K562 (cell line): ENCODE data around the gene EPX. TPM values are rescaled to one million over a fixed set of nuclear protein-coding genes. Genes with fewer than 3 reads are reported as not detected.
A peak's percentile ranks its signal among the peaks of the same experiment; 100 is the strongest.

Source experiments
- ATAC-seq: fragments of 200-7000 bp; cut with Tn5 transposase; 3 replicates; pipeline ENCODE4 v1.9.1; 2020; ENCODE audit warnings: moderate library complexity
- BruUV-seq: library from RNA; stranded (reverse); fragments of 400-500 nt; replicated peaks from 2 replicates; lab custom pipeline; 2021; lab: Mats Ljungman, UMichigan
- CTCF ChIA-PET: fragments of 300-600 bp; formaldehyde crosslinking; extraction: SDS; loops from one replicate; lab custom pipeline; 2021; ENCODE audit warnings: low intra/inter-chr PET ratio; lab: Yijun Ruan, JAX
- POLR2A ChIA-PET: fragments of 300-600, 350-650 bp; sonication (Branson Sonifier 250); formaldehyde crosslinking; extraction: SDS; loops from one replicate; lab custom pipeline; 2021; ENCODE audit warnings: antibody characterized with exemption, inconsistent platforms; lab: Yijun Ruan, JAX
- DNase-seq, 4 experiments: peaks; one replicate each; pipeline versions ENCODE4 v3.0.0 to v3.0.0-alpha.2; 2011 to 2018; ENCODE audit warnings: low spot score in 3 of 4, mixed read lengths in 3 of 4; ENCODE audit errors: extremely low read depth in 1 of 4
- FAIRE-seq: peaks from 2 replicates; lab custom pipeline; 2011; peaks lifted over from hg19 to GRCh38; lab: Jason Lieb, UNC
- H2AFZ ChIP-seq: 2 replicates; pipeline ENCODE4 v1.6.0; 2011; ENCODE audit warnings: low read depth, low read length, control low read depth, inconsistent platforms
- H3K27ac ChIP-seq: fragments of 200-600 bp; 3 replicates; pipeline ENCODE4 v1.8.0; 2011; ENCODE audit warnings: low read depth, mild to moderate bottlenecking, control low read depth, inconsistent platforms, low read length, moderate library complexity, mixed read lengths; ENCODE audit errors: extremely low read depth
- H3K27me3 ChIP-seq, 2 experiments: fragments of 300-600 bp in 1 of 2; 2 replicates in 1 of 2; 3 replicates in 1 of 2; pipeline versions ENCODE4 v1.6.0 to v1.8.0; 2011; ENCODE audit warnings: inconsistent platforms in 2 of 2, low read length in 2 of 2, mild to moderate bottlenecking in 1 of 2, mixed read lengths in 1 of 2, moderate library complexity in 1 of 2; ENCODE audit not compliant: control insufficient read depth in 2 of 2, insufficient read depth in 2 of 2
- H3K36me3 ChIP-seq: fragments of 300-600 bp; 3 replicates; pipeline ENCODE4 v1.8.0; 2011; ENCODE audit warnings: mild to moderate bottlenecking, low read length, inconsistent platforms; ENCODE audit not compliant: control insufficient read depth, insufficient read depth
- H3K4me1 ChIP-seq, 2 experiments: fragments of 200-600 bp in 1 of 2; replicated peaks in 1 of 2; 2 replicates in 1 of 2; 3 replicates in 1 of 2; pipeline versions ENCODE4 v1.5.1 to v1.8.0; 2011; ENCODE audit warnings: inconsistent platforms in 2 of 2, low read length in 2 of 2, mild to moderate bottlenecking in 1 of 2, mixed read lengths in 1 of 2, moderate library complexity in 1 of 2; ENCODE audit not compliant: control insufficient read depth in 2 of 2, insufficient read depth in 2 of 2
- H3K4me2 ChIP-seq: 2 replicates; pipeline ENCODE4 v1.6.1; 2011; ENCODE audit warnings: low read length, control low read depth, inconsistent platforms, mixed read lengths; ENCODE audit not compliant: insufficient read depth
- H3K4me3 ChIP-seq: fragments of 200-600 bp; sonication (generic), shearing (Covaris generic); 2 replicates; pipeline ENCODE4 v1.5.1; 2016; ENCODE audit warnings: control low read depth, inconsistent platforms
- H3K79me2 ChIP-seq: fragments of 200-600 bp; 3 replicates; pipeline ENCODE4 v1.8.0; 2011; ENCODE audit warnings: low read length, inconsistent platforms; ENCODE audit not compliant: control insufficient read depth, insufficient read depth
- H3K9ac ChIP-seq, 2 experiments: 2 replicates each; pipeline versions ENCODE4 v1.6.0 to v1.6.1; 2011; ENCODE audit warnings: low read depth in 2 of 2, low read length in 2 of 2, control low read depth in 1 of 2, inconsistent platforms in 1 of 2, mild to moderate bottlenecking in 1 of 2, mixed read lengths in 1 of 2; ENCODE audit not compliant: insufficient read depth in 1 of 2
- H3K9me1 ChIP-seq: one replicate; pipeline ENCODE4 v1.6.0; 2011; ENCODE audit warnings: inconsistent platforms, mild to moderate bottlenecking, low read length, moderate library complexity; ENCODE audit not compliant: control insufficient read depth, insufficient read depth
- H3K9me3 ChIP-seq: replicated peaks from 2 replicates; pipeline ENCODE4 v1.5.1; 2011; ENCODE audit warnings: low read depth, low read length, inconsistent platforms; ENCODE audit not compliant: control insufficient read depth, insufficient read depth
- H4K20me1 ChIP-seq: replicated peaks from 2 replicates; pipeline ENCODE4 v1.6.1; 2011; ENCODE audit warnings: low read length, inconsistent platforms, mixed read lengths; ENCODE audit not compliant: control insufficient read depth, insufficient read depth
- CBX8 ChIP-seq: fragments of 200-600 bp; sonication (generic); IDR thresholded peaks from 2 replicates; pipeline ENCODE4 v1.6.1; 2012; ENCODE audit warnings: borderline replicate concordance, mixed run types, low read depth, mild to moderate bottlenecking, moderate library complexity, mixed read lengths, low read length, control low read depth, inconsistent platforms; ENCODE audit not compliant: poor library complexity, severe bottlenecking; ENCODE audit errors: extremely low read depth
- CREM ChIP-seq: IDR thresholded peaks from 2 replicates; pipeline ENCODE4 v1.6.1; 2014; ENCODE audit warnings: antibody characterized with exemption, low read depth
- EP300 ChIP-seq: IDR thresholded peaks from 2 replicates; pipeline ENCODE4 v1.6.1; 2012; ENCODE audit warnings: low read length, improper control_type of control experiment
- FOXM1 ChIP-seq, 2 experiments: fragments of 450-650 bp in 1 of 2; sonication (generic) in 1 of 2; formaldehyde crosslinking in 1 of 2; IDR thresholded peaks; 2 replicates each; pipeline versions ENCODE4 v1.6.1 to v1.9.0; 2017 to 2022; ENCODE audit warnings: low read depth in 2 of 2, mild to moderate bottlenecking in 2 of 2, missing genetic modification reagents in 1 of 2, moderate library complexity in 1 of 2
- GABPA ChIP-seq: fragments of 200-800 bp; sonication (Bioruptor generic); conservative IDR thresholded peaks from 2 replicates; pipeline ENCODE4 v1.6.1; 2016; ENCODE audit warnings: low read depth, missing genetic modification characterization, missing compliant biosample characterization
- LARP7 ChIP-seq: fragments of 450-650 bp; IDR thresholded peaks from 2 replicates; pipeline ENCODE4 v1.6.1; 2016
- NFXL1 ChIP-seq: fragments of 450-650 bp; formaldehyde crosslinking; IDR thresholded peaks from 2 replicates; pipeline ENCODE4 v1.4.0; 2021; ENCODE audit warnings: mild to moderate bottlenecking
- PHF21A ChIP-seq: fragments of 450-650 bp; IDR thresholded peaks from 2 replicates; pipeline ENCODE4 v1.6.1; 2017; ENCODE audit warnings: low read depth, borderline replicate concordance
- SIN3B ChIP-seq: fragments of 450-650 bp; IDR thresholded peaks from 2 replicates; pipeline ENCODE4 v1.6.1; 2017; ENCODE audit warnings: low read depth, mild to moderate bottlenecking, moderate library complexity
- SP2 ChIP-seq: IDR thresholded peaks from 2 replicates; pipeline ENCODE4 v1.6.1; 2011; ENCODE audit warnings: mild to moderate bottlenecking, low read depth, low read length, moderate library complexity; ENCODE audit not compliant: poor library complexity, severe bottlenecking; ENCODE audit errors: extremely low read depth
- TAF15 ChIP-seq: fragments of 200-400 bp; formaldehyde crosslinking; IDR thresholded peaks from 2 replicates; pipeline ENCODE4 v1.6.1; 2017; ENCODE audit warnings: mild to moderate bottlenecking, low read depth, low read length, moderate library complexity
- TRIM24 ChIP-seq, 2 experiments: fragments of 450-650 bp; IDR thresholded peaks; 2 replicates each; pipeline ENCODE4 v1.6.1; 2016
- ZNF12 ChIP-seq: sonication (generic); formaldehyde crosslinking; IDR thresholded peaks from 2 replicates; pipeline ENCODE4 v1.4.0; 2020; ENCODE audit warnings: mild to moderate bottlenecking, missing genetic modification reagents
- ZNF23 ChIP-seq: fragments of 250-450 bp; sonication (Bioruptor Pico); IDR thresholded peaks from 2 replicates; pipeline ENCODE4 v1.4.0; 2020; ENCODE audit warnings: mild to moderate bottlenecking
- WGBS: fragments of 100-300 bp; shearing (Covaris generic); methylation state at CpG from one replicate; pipeline ENCODE4 v1.1.6; 2016; ENCODE audit warnings: low coverage, mixed read lengths; ENCODE audit not compliant: insufficient coverage; ENCODE audit errors: missing lambda C conversion rate; 5-methylcytosine and 5-hydroxymethylcytosine counted together
- in situ Hi-C: fragments of 300-500 bp; cut with MboI; formaldehyde crosslinking; loops from 4 replicates; pipeline ENCODE4 v1.15.0; 2018; ENCODE audit warnings: inconsistent platforms, mixed read lengths
- intact Hi-C: fragments of 100-400 bp; cut with micrococcal nuclease; formaldehyde crosslinking; loops from 2 replicates; pipeline ENCODE4 v1.14.2; 2022
- polyA plus RNA-seq, 8 experiments: library from polyadenylated mRNA; depleted of rRNA in 4 of 8; stranded (reverse) in 5 of 8; unstranded in 3 of 8; fragments of >200 nt; fragmentation: Nextera tagmentation in 2 of 8; fragmentation: Illumina TruSeq in 1 of 8; extraction: Ambion mirVana in 2 of 8; extraction: Trizol in 1 of 8; gene quantifications; 2 replicates each; pipeline versions ENCODE4 v1.2.1 to v1.2.3, GENCODE V29; 2011 to 2014; ENCODE audit warnings: inconsistent platforms in 1 of 8, missing spikeins in 1 of 8
- total RNA-seq, 7 experiments: library from RNA; depleted of rRNA in 6 of 7; stranded (reverse); fragments of >200 nt in 6 of 7; fragmentation: Illumina TruSeq in 2 of 7; extraction: Trizol in 2 of 7; gene quantifications; 2 replicates each; pipeline versions ENCODE4 v1.2.1 to v1.2.3, GENCODE V29; 2011 to 2021; ENCODE audit warnings: low replicate concordance in 1 of 7
- TF ChIP-seq, protein P1 (sequence below): fragments of 250-450 bp; sonication (Bioruptor Pico); IDR thresholded peaks from 2 replicates; pipeline ENCODE4 v1.5.0; 2020; ENCODE audit warnings: mild to moderate bottlenecking
- TF ChIP-seq, protein P2 (sequence below): fragments of 200-800 bp; sonication (Bioruptor generic); IDR thresholded peaks from 2 replicates; pipeline ENCODE4 v1.6.1; 2016; ENCODE audit warnings: missing genetic modification characterization, missing compliant biosample characterization

Gene EPX
- total and polyA plus RNA-seq, 9 of the 15 experiments (the other 6 are each of a cell fraction or from before 2014, with no cell fraction given): 0.07 to 0.33 (median 0.19) TPM; not detected in 3

DNA sequence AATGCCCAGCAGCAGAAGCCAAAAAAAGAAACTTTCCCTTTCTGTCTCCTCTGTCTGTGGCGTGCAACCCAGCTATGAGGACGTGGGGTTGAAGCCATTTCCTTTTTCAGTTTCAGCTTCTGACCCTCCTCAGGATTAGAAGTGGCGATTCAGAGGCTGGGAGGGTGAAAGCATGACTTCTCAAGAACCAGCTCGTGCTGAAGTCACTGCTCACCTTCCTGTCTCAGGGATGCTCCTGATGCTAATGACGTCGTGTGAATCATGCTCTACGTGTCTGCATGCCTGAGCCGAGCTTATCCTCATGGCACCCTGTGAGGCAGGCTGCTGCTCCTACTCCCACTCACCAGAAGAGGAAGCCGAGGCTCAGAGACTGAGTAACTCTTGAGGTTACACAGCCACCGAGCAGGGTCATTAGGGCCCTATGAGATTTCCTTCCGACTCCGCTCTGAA lies 40.2 kb downstream of the EPX start (continued):
- TF ChIP-seq CBX8 (no peak), SP2 (no peak), CREM (peak; percentile 95), EP300 (no peak), LARP7 (no peak), GABPA (tag) (0 out of 2 replicates have a peak, but pooled peaks have one; percentile 18), SIN3B (no peak)

DNA sequence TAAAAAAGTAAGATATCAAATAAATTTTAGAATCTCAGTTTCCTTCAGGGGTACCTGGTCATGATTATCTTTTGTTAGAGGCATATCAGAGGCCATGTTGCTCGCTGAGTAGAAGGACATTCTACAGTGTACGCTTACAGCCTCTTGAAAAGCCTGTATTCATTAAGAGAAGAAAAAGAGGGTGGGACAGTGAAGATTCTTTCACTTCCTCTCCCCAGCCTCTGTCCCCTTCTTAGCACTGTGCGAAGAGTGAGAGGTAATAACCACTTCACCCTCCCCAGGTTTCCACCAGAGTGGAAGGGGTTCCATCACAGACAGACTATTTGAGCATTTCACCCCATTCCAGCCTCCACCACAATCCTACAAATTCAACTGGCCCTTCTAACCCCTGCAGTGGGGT lies 41.0 kb downstream of the EPX start:
- in situ Hi-C loops (no loop called here), intact Hi-C loops (no loop called here)
- peaks cover 0 to 9% of the 10 kb centered on the region in 2 experiments; a peak in 2 of 5 replicates for H3K27me3 ChIP-seq
- H3K9ac ChIP-seq: no peak overlapping the region
- H3K27ac ChIP-seq: no peak overlapping the region
- DNase-seq (no peak), ATAC-seq (no peak), FAIRE-seq (no peak)
- no peaks in the 10 kb centered on the region for H3K9me3 ChIP-seq
- H4K20me1 ChIP-seq: no peaks in the 10 kb centered on the region
- 36% methylated on average over 3 of the region's 3 CpGs for WGBS
- no peaks in the 10 kb centered on the region for H3K79me2 ChIP-seq
- ChIA-PET CTCF (no interaction called here), POLR2A (no interaction called here)
- H3K4me1 ChIP-seq: peaks cover 0 to 14% of the 10 kb centered on the region in 2 experiments; a peak in 3 of 5 replicates
- H2AFZ ChIP-seq: no peak overlapping the region
- BruUV-seq: no TSS peak
- no peak overlapping the region for H3K4me3 ChIP-seq
- H3K9me1 ChIP-seq: no peaks in the 10 kb centered on the region
- H3K36me3 ChIP-seq: no peaks in the 10 kb centered on the region
- no peak overlapping the region for H3K4me2 ChIP-seq
- no peak for TF ChIP-seq TRIM24 (IDR thresholded peaks at IDR 0.05)
- no peak for TF ChIP-seq NFXL1 (CRISPR knock-in tag)
- TF ChIP-seq PHF21A: no peak
- TF ChIP-seq, protein P1, sequence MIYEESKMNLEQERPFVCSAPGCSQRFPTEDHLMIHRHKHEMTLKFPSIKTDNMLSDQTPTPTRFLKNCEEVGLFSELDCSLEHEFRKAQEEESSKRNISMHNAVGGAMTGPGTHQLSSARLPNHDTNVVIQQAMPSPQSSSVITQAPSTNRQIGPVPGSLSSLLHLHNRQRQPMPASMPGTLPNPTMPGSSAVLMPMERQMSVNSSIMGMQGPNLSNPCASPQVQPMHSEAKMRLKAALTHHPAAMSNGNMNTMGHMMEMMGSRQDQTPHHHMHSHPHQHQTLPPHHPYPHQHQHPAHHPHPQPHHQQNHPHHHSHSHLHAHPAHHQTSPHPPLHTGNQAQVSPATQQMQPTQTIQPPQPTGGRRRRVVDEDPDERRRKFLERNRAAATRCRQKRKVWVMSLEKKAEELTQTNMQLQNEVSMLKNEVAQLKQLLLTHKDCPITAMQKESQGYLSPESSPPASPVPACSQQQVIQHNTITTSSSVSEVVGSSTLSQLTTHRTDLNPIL (CRISPR knock-in tag): no peak
- TF ChIP-seq ZNF23 (CRISPR knock-in tag): no peak
- no peak for TF ChIP-seq ZNF12
- TF ChIP-seq, protein P2, sequence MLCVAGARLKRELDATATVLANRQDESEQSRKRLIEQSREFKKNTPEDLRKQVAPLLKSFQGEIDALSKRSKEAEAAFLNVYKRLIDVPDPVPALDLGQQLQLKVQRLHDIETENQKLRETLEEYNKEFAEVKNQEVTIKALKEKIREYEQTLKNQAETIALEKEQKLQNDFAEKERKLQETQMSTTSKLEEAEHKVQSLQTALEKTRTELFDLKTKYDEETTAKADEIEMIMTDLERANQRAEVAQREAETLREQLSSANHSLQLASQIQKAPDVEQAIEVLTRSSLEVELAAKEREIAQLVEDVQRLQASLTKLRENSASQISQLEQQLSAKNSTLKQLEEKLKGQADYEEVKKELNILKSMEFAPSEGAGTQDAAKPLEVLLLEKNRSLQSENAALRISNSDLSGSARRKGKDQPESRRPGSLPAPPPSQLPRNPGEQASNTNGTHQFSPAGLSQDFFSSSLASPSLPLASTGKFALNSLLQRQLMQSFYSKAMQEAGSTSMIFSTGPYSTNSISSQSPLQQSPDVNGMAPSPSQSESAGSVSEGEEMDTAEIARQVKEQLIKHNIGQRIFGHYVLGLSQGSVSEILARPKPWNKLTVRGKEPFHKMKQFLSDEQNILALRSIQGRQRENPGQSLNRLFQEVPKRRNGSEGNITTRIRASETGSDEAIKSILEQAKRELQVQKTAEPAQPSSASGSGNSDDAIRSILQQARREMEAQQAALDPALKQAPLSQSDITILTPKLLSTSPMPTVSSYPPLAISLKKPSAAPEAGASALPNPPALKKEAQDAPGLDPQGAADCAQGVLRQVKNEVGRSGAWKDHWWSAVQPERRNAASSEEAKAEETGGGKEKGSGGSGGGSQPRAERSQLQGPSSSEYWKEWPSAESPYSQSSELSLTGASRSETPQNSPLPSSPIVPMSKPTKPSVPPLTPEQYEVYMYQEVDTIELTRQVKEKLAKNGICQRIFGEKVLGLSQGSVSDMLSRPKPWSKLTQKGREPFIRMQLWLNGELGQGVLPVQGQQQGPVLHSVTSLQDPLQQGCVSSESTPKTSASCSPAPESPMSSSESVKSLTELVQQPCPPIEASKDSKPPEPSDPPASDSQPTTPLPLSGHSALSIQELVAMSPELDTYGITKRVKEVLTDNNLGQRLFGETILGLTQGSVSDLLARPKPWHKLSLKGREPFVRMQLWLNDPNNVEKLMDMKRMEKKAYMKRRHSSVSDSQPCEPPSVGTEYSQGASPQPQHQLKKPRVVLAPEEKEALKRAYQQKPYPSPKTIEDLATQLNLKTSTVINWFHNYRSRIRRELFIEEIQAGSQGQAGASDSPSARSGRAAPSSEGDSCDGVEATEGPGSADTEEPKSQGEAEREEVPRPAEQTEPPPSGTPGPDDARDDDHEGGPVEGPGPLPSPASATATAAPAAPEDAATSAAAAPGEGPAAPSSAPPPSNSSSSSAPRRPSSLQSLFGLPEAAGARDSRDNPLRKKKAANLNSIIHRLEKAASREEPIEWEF (CRISPR knock-in tag): no peak
- no peak for TF ChIP-seq TAF15
- no peak for TF ChIP-seq FOXM1 (IDR thresholded peaks at IDR 0.05; ENCODE audit: low read depth)
- TF ChIP-seq FOXM1 (CRISPR knock-in tag; IDR thresholded peaks at IDR 0.05; ENCODE audit: low read depth): no peak
